ENCODE results near the gene LRRK2. TPM values are rescaled to one million over a fixed set of nuclear protein-coding genes. Genes with fewer than 3 reads are reported as not detected.

Gene LRRK2
- polyA plus RNA-seq, 4 donors: 0.22 to 1.7 (median 0.99) TPM

GRCh38 chr12:40399656-40400055 is 174.9 kb downstream of the LRRK2 start:
- Histone ChIP-seq H3K4me3 (ENCODE audit: low read depth in 1 of 3, low read length in 3 of 3) (no peak overlapping the region), H3K36me3 (ENCODE audit: control insufficient read depth in 3 of 3, insufficient read depth in 2 of 3, low read depth in 1 of 3, low read length in 3 of 3) (no peaks in the 10 kb centered on the region), H3K9me3 (ENCODE audit: control insufficient read depth in 2 of 2, insufficient read depth in 1 of 2, low read depth in 1 of 2, low read length in 1 of 2) (no peaks in the 10 kb centered on the region), H3K4me1 (ENCODE audit: control insufficient read depth in 3 of 3, insufficient read depth in 2 of 3, low read depth in 1 of 3, low read length in 2 of 3) (no peaks in the 10 kb centered on the region), H3K27me3 (ENCODE audit: control insufficient read depth in 3 of 3, insufficient read depth in 3 of 3, low read length in 3 of 3) (no peaks in the 10 kb centered on the region), H3K27ac (ENCODE audit: low read depth in 1 of 3, low read length in 2 of 3) (no peak overlapping the region)
- FAIRE-seq: no peak
- WGBS, 3 donors: 49 to 76% (median 55%) methylated on average over 3 of the region's 3 CpGs
- no peak for DNase-seq

GRCh38 chr12:40405419-40405818 is 180.6 kb downstream of the LRRK2 start:
- Histone ChIP-seq H3K36me3 (ENCODE audit: control insufficient read depth in 3 of 3, insufficient read depth in 2 of 3, low read depth in 1 of 3, low read length in 3 of 3) (no peaks in the 10 kb centered on the region), H3K4me3 (ENCODE audit: low read depth in 1 of 3, low read length in 3 of 3) (no peak overlapping the region), H3K4me1 (ENCODE audit: control insufficient read depth in 3 of 3, insufficient read depth in 2 of 3, low read depth in 1 of 3, low read length in 2 of 3) (no peaks in the 10 kb centered on the region), H3K27me3 (ENCODE audit: control insufficient read depth in 3 of 3, insufficient read depth in 3 of 3, low read length in 3 of 3) (no peaks in the 10 kb centered on the region), H3K27ac (ENCODE audit: low read depth in 1 of 3, low read length in 2 of 3) (no peak overlapping the region), H3K9me3 (ENCODE audit: control insufficient read depth in 2 of 2, insufficient read depth in 1 of 2, low read depth in 1 of 2, low read length in 1 of 2) (no peaks in the 10 kb centered on the region)
- FAIRE-seq (no peak), DNase-seq (no peak)
- WGBS, 3 donors: 82 to 93% (median 85%) methylated on average over 8 of the region's 8 CpGs

Other genes with a start within 250 kb of the LRRK2 start
- gene SLC2A13, start 118.9 kb upstream of the LRRK2 start, polyA plus RNA-seq: 10 to 100 TPM in 1 of 4 donors, 1 to 10 TPM in 3; 1.1 to 28.5 (median 3.0) TPM